ENCODE measurements around the gene ADCY3. TPM values are rescaled to one million over a fixed set of nuclear protein-coding genes. Genes with fewer than 3 reads are reported as not detected.

The ADCY3 gene
- total and polyA plus RNA-seq, 10 of the 15 experiments (the other 5 are each of a cell fraction or from before 2014, with no cell fraction given): 2.8 to 102 (median 50.4) TPM

- Histone ChIP-seq H3K36me3 (ENCODE audit: control insufficient read depth in 2 of 2, insufficient read depth in 2 of 2, low read length in 1 of 2) (peaks cover 14 to 20% of the 10 kb centered on the region in 2 experiments; a peak in 3 of 4 replicates), H3K27ac (ENCODE audit: control insufficient read depth, insufficient read depth) (no peak overlapping the region), H3K9ac (ENCODE audit: control insufficient read depth, insufficient read depth, low read length) (no peak overlapping the region), H3K79me2 (ENCODE audit: control insufficient read depth, insufficient read depth, low read length) (no peaks in the 10 kb centered on the region; the same call in 1 of the 2 replicates), H3K27me3 (replicated peaks in 1 of 2; ENCODE audit: control insufficient read depth in 2 of 2, insufficient read depth in 2 of 2, low read length in 1 of 2) (no peaks in the 10 kb centered on the region), H4K20me1 (ENCODE audit: control insufficient read depth, insufficient read depth) (no peaks in the 10 kb centered on the region), H2AFZ (ENCODE audit: control insufficient read depth, low read depth, low read length) (no peak overlapping the region), H3K4me3 (no peak overlapping the region), H3K4me2 (ENCODE audit: control insufficient read depth, insufficient read depth) (no peak overlapping the region), H3K9me3 (replicated peaks; ENCODE audit: control insufficient read depth, insufficient read depth, low read length) (no peaks in the 10 kb centered on the region), H3K4me1 (ENCODE audit: control insufficient read depth, insufficient read depth, low read length) (no peaks in the 10 kb centered on the region)
- ChIA-PET POLR2A (no interaction called here), SMC1A (ENCODE audit: uncharacterized antibody, unreplicated experiment) (no interaction called here), CTCF (interaction anchor here (1.4 kb wide), 1 partner anchor 43 kb away, joined by 4 read pairs; no protein-coding TSS in a partner anchor), RAD21 (ENCODE audit: unreplicated experiment) (no interaction called here)
- no TSS peak for BruUV-seq (replicated peaks)
- WGBS (ENCODE audit: insufficient coverage, insufficient replicate concordance, low lambda C conversion rate, missing lambda C conversion rate): 98% methylated on average over 16 of the region's 16 CpGs
- in situ Hi-C loops (cut with MboI): no loop called here
- TF ChIP-seq KAT2A (conservative IDR thresholded peaks at IDR 0.05; ENCODE audit: control insufficient read depth, low read depth, low read length): no peak
- TF ChIP-seq RELA (IDR thresholded peaks at IDR 0.05; ENCODE audit: borderline replicate concordance, partially characterized antibody): no peak
- TF ChIP-seq STAT3 (IDR thresholded peaks at IDR 0.05; ENCODE audit: low read depth, low read length): no peak
- TF ChIP-seq ZNF207 (IDR thresholded peaks at IDR 0.05; ENCODE audit: borderline replicate concordance): no peak
- FAIRE-seq: no peak
- no peak for DNase-seq (ENCODE audit: low read depth, low spot score)
- intact Hi-C loops (cut with micrococcal nuclease; ENCODE audit: unreplicated experiment): no loop called here
- ATAC-seq: no peak
Observed at GRCh38 chr2:24870891-24871705, 48.9 kb downstream of the ADCY3 start.

DNA sequence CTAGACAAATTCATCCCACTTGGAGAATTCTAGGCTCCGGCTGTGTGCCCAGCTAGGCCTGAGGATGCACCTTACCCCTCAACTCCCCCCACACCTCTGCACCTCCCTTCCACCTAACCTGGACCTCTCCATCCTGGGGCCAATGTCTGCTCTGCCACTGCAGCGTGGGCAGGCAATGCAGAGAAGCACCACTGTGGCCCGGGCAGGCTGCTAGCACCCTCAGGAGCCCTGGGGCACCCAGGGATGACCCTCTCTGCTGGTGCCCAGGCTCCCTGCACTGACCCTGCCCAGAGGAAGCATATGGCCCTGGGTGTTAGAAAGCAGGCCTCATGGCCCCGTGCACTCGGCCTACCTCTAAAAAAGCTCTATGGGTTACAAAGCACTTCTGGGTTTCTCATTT lies 49.6 kb downstream of the ADCY3 start:
- DNase-seq (ENCODE audit: low read depth, low spot score) (no peak), FAIRE-seq (no peak), ATAC-seq (no peak)
- SMC1A ChIA-PET (ENCODE audit: uncharacterized antibody, unreplicated experiment): no interaction called here
- no peaks in the 10 kb centered on the region; the same call in 1 of the 2 replicates for H3K79me2 ChIP-seq (ENCODE audit: control insufficient read depth, insufficient read depth, low read length)
- H2AFZ ChIP-seq (ENCODE audit: control insufficient read depth, low read depth, low read length): no peak overlapping the region
- no peaks in the 10 kb centered on the region for H3K4me1 ChIP-seq (ENCODE audit: control insufficient read depth, insufficient read depth, low read length)
- intact Hi-C loops (cut with micrococcal nuclease; ENCODE audit: unreplicated experiment) (no loop called here), in situ Hi-C loops (cut with MboI) (no loop called here)
- BruUV-seq (replicated peaks): TSS peak; percentile 22
- RAD21 ChIA-PET (ENCODE audit: unreplicated experiment): no interaction called here
- POLR2A ChIA-PET: no interaction called here
- CTCF ChIA-PET: interaction anchor here (1.4 kb wide), 1 partner anchor 42 kb away, joined by 4 read pairs; no protein-coding TSS in a partner anchor
- no peaks in the 10 kb centered on the region for H4K20me1 ChIP-seq (ENCODE audit: control insufficient read depth, insufficient read depth)
- H3K4me2 ChIP-seq (ENCODE audit: control insufficient read depth, insufficient read depth): no peak overlapping the region
- peaks cover 12 to 20% of the 10 kb centered on the region in 2 experiments; a peak in 3 of 4 replicates for H3K36me3 ChIP-seq (ENCODE audit: control insufficient read depth in 2 of 2, insufficient read depth in 2 of 2, low read length in 1 of 2)
- WGBS (ENCODE audit: insufficient coverage, insufficient replicate concordance, low lambda C conversion rate, missing lambda C conversion rate): 100% methylated on average over 5 of the region's 5 CpGs
- no peak overlapping the region for H3K27ac ChIP-seq (ENCODE audit: control insufficient read depth, insufficient read depth)
- H3K4me3 ChIP-seq: no peak overlapping the region
- no peaks in the 10 kb centered on the region for H3K27me3 ChIP-seq (replicated peaks in 1 of 2; ENCODE audit: control insufficient read depth in 2 of 2, insufficient read depth in 2 of 2, low read length in 1 of 2)
- H3K9me3 ChIP-seq (replicated peaks; ENCODE audit: control insufficient read depth, insufficient read depth, low read length): no peaks in the 10 kb centered on the region
- no peak overlapping the region for H3K9ac ChIP-seq (ENCODE audit: control insufficient read depth, insufficient read depth, low read length)
- TF ChIP-seq MTA2 (IDR thresholded peaks at IDR 0.05; ENCODE audit: low read depth) (no peak), ATF3 (IDR thresholded peaks at IDR 0.05; ENCODE audit: borderline replicate concordance, extremely low read depth, low read depth, low read length) (no peak), REST (IDR thresholded peaks at IDR 0.05; ENCODE audit: low read depth, low read length) (no peak), RUNX3 (IDR thresholded peaks at IDR 0.05; ENCODE audit: low read length) (no peak), RBBP5 (conservative IDR thresholded peaks at IDR 0.05) (no peak), MXI1 (IDR thresholded peaks at IDR 0.05; ENCODE audit: low read depth, low read length) (no peak), CREM (IDR thresholded peaks at IDR 0.05; ENCODE audit: low read depth) (no peak), ZZZ3 (IDR thresholded peaks at IDR 0.05; ENCODE audit: control insufficient read depth, insufficient read length, low read depth) (no peak), CREB1 (IDR thresholded peaks at IDR 0.05; ENCODE audit: low read depth) (no peak), SUZ12 (IDR thresholded peaks at IDR 0.05; ENCODE audit: unreplicated experiment) (no peak)
